Glomerular visceral epithelial cell (primary cell): ENCODE measurements around the gene SPG11.
A peak's percentile ranks its signal among the peaks of the same experiment; 100 is the strongest.
"Not testable (repeated sequence)": the region's sequence is repeated elsewhere in the genome, so short reads cannot be mapped to it uniquely, and the experiment has no call there.

ENCODE experiments used
- DNase-seq: peaks from one replicate; pipeline ENCODE4 v3.0.0-alpha.2; 2016; ENCODE audit errors: extremely low spot score

The SPG11 gene

GRCh38 chr15:44554934-44555723, 108.3 kb downstream of the SPG11 start:
- DNase-seq, result no peak

GRCh38 chr15:44550734-44551133, 112.7 kb downstream of the SPG11 start:
- DNase-seq, result no peak

- no peak for DNase-seq
These were observed 113.2 kb downstream of the SPG11 start for GRCh38 chr15:44550256-44550655.

GRCh38 chr15:44549152-44549551, 114.3 kb downstream of the SPG11 start:
- DNase-seq, result not testable (repeated sequence)

- DNase-seq, result peak; percentile 44
These were observed 117.3 kb downstream of the SPG11 start for GRCh38 chr15:44545913-44546802.

GRCh38 chr15:44544745-44545144, 118.7 kb downstream of the SPG11 start:
- DNase-seq, result not testable (repeated sequence)

GRCh38 chr15:44542596-44542995, 120.9 kb downstream of the SPG11 start:
- DNase-seq, result no peak

GRCh38 chr15:44541282-44541958, 122.0 kb downstream of the SPG11 start:
- DNase-seq, result peak; percentile 82

- no peak for DNase-seq
These were observed 125.7 kb downstream of the SPG11 start for GRCh38 chr15:44537735-44538240.

GRCh38 chr15:44536962-44537734, 126.3 kb downstream of the SPG11 start, which contains the start of gene EIF3J:
EIF3J (plus strand) TSS chr15:44537147; CDS start chr15:44537195, 48 bp downstream.
- DNase-seq, result peak; percentile 98

- DNase-seq, result no peak
These were observed 127.0 kb downstream of the SPG11 start for GRCh38 chr15:44536302-44536961.

- DNase-seq, result peak; percentile 47
These were observed 127.8 kb downstream of the SPG11 start for GRCh38 chr15:44535523-44536301.

GRCh38 chr15:44535092-44535491, 128.4 kb downstream of the SPG11 start:
- DNase-seq, result no peak

- no peak for DNase-seq
These were observed 130.8 kb downstream of the SPG11 start for GRCh38 chr15:44532689-44533088.

- DNase-seq, result not testable (repeated sequence)
These were observed 131.2 kb downstream of the SPG11 start for GRCh38 chr15:44532275-44532674.

GRCh38 chr15:44530653-44531052, 132.8 kb downstream of the SPG11 start:
- DNase-seq, result no peak

GRCh38 chr15:44529864-44530604, 133.4 kb downstream of the SPG11 start:
- no peak for DNase-seq

GRCh38 chr15:44527241-44527640, 136.2 kb downstream of the SPG11 start:
- no peak for DNase-seq

- no peak for DNase-seq
These were observed 138.4 kb downstream of the SPG11 start for GRCh38 chr15:44525018-44525417.
